ENCODE data around the gene DENND2C.

DENND2C gene

GRCh38 chr1:114696810-114697209 lies 27.0 kb upstream of the DENND2C start:
- H3K4me3 ChIP-seq (replicated peaks; ENCODE audit: low read depth, low read length) = no peak overlapping the region
- TF ChIP-seq, protein P1, sequence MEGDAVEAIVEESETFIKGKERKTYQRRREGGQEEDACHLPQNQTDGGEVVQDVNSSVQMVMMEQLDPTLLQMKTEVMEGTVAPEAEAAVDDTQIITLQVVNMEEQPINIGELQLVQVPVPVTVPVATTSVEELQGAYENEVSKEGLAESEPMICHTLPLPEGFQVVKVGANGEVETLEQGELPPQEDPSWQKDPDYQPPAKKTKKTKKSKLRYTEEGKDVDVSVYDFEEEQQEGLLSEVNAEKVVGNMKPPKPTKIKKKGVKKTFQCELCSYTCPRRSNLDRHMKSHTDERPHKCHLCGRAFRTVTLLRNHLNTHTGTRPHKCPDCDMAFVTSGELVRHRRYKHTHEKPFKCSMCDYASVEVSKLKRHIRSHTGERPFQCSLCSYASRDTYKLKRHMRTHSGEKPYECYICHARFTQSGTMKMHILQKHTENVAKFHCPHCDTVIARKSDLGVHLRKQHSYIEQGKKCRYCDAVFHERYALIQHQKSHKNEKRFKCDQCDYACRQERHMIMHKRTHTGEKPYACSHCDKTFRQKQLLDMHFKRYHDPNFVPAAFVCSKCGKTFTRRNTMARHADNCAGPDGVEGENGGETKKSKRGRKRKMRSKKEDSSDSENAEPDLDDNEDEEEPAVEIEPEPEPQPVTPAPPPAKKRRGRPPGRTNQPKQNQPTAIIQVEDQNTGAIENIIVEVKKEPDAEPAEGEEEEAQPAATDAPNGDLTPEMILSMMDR (IDR thresholded peaks at IDR 0.05; ENCODE audit: low read depth, low read length, missing control alignments) = no peak
- DNase-seq (ENCODE audit: extremely low read depth, low read depth) = no peak

DNA sequence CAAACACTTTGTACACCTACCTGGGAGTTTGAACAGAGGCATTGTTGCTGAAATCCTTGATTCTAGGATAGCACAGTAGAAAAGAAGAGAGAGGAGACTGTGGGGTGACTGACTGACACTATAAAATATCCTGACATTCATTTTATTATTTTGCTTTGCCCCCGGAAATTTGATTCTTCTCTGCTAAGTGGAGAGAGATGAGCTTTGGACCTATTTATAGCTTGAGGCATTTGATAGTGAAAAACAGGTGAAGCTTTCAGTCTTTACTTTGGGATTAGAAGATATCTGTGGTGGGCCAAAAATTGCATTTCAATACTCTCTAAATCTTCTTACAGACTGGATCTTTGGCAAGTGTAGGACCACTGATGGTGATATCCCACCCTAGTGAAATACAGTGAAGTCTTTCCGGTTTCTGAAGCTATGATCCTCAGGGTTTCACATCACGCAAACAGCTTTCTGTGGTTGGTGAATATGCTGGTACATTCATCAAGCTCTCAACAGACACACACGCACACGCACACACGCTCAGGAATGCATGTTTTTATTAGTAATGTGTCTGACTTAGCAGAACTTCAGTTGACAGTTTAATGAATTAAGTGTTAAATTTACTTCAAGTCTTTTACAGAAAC lies 25.7 kb upstream of the DENND2C start, which contains the start of gene AMPD1:
AMPD1 (minus strand) TSS at position 117 of the 629 bp plus-strand sequence; CDS start at position 42, 75 bp downstream.
- TF ChIP-seq, protein P1 (IDR thresholded peaks at IDR 0.05; ENCODE audit: low read depth, low read length, missing control alignments) = no peak
- no peak for DNase-seq (ENCODE audit: extremely low read depth, low read depth)
- H3K4me3 ChIP-seq (replicated peaks; ENCODE audit: low read depth, low read length) = no peak within 1 kb of the TSS

- TF ChIP-seq, protein P1 (IDR thresholded peaks at IDR 0.05; ENCODE audit: low read depth, low read length, missing control alignments) = no peak
- no peak for DNase-seq (ENCODE audit: extremely low read depth, low read depth)
- H3K4me3 ChIP-seq (replicated peaks; ENCODE audit: low read depth, low read length) = no peak overlapping the region
These were observed 24.9 kb upstream of the DENND2C start for GRCh38 chr1:114694540-114695310.

GRCh38 chr1:114692947-114693346 lies 23.1 kb upstream of the DENND2C start:
- TF ChIP-seq, protein P1 (IDR thresholded peaks at IDR 0.05; ENCODE audit: low read depth, low read length, missing control alignments) = no peak
- no peak overlapping the region for H3K4me3 ChIP-seq (replicated peaks; ENCODE audit: low read depth, low read length)
- no peak for DNase-seq (ENCODE audit: extremely low read depth, low read depth)

DNA sequence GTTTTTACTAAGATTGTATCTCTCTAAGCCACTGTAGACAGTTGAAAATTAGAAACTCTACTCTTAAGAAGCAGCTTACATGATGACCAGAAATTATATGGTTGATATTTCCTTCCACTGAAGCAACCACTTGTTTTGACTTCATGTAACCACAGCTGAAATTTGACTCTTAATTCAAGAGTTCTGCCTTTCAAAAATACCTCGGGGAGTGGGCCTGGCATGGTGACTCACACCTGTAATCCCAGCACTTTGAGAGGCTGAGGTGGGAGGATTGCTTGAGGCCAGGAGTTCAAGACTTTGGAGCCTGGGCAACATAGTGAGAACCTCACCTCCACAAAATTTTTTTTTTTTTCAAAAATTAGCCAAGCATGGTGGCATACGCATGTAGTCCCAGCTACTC lies 21.2 kb upstream of the DENND2C start:
- DNase-seq (ENCODE audit: extremely low read depth, low read depth) = no peak
- TF ChIP-seq, protein P1 (IDR thresholded peaks at IDR 0.05; ENCODE audit: low read depth, low read length, missing control alignments) = no peak
- no peak overlapping the region for H3K4me3 ChIP-seq (replicated peaks; ENCODE audit: low read depth, low read length)

DNA sequence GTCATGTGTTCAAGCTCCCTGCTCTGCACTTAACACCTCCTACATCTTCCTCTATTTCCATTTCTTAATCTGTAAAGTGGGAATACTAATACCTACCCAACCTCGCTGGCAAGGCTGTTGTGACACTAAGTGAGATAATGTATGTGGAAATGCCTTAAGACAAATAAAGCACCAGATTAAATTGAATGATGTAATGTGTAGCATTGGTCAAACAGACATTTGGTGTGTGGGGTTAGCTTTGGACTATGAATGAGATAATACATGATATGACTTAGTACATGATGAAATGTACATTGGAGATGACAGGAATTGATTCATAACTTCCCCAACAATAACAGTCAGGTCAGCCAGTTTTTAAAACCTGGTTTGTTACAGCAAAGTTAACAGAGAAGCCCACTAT lies 20.3 kb upstream of the DENND2C start:
- no peak for DNase-seq (ENCODE audit: extremely low read depth, low read depth)
- H3K4me3 ChIP-seq (replicated peaks; ENCODE audit: low read depth, low read length) = no peak overlapping the region
- TF ChIP-seq, protein P1 (IDR thresholded peaks at IDR 0.05; ENCODE audit: low read depth, low read length, missing control alignments) = no peak

Data from HFF-Myc (cell line).